Measurements from ENCODE around the gene C20orf141.

GRCh38 chr20:2858591-2858990 lies 43.8 kb downstream of the C20orf141 start:
- TF ChIP-seq CTCF (IDR thresholded peaks at IDR 0.05 in 2 of 3, conservative IDR thresholded peaks at IDR 0.05 in 1 of 3; ENCODE audit: control insufficient read depth in 2 of 3, extremely low read depth in 1 of 3, insufficient read depth in 1 of 3, low read depth in 3 of 3, low read length in 3 of 3) (no peak), BHLHE40 (IDR thresholded peaks at IDR 0.05; ENCODE audit: borderline replicate concordance in 1 of 2, low read depth in 2 of 2, low read length in 1 of 2) (no peak), TARDBP (IDR thresholded peaks at IDR 0.05; ENCODE audit: borderline replicate concordance) (no peak), REST (IDR thresholded peaks at IDR 0.05; ENCODE audit: low read depth, low read length) (no peak), POLR2A (IDR thresholded peaks at IDR 0.05; ENCODE audit: low read depth, low read length) (no peak), ELK1 (IDR thresholded peaks at IDR 0.05; ENCODE audit: low read depth, low read length) (no peak), POLR2AphosphoS5 (IDR thresholded peaks at IDR 0.05; ENCODE audit: low read length) (no peak), JUND (IDR thresholded peaks at IDR 0.05; ENCODE audit: low read depth, low read length) (no peak), FOS (IDR thresholded peaks at IDR 0.05; ENCODE audit: borderline replicate concordance, extremely low read depth, insufficient read length) (no peak), MLLT1 (IDR thresholded peaks at IDR 0.05) (no peak), TAF1 (IDR thresholded peaks at IDR 0.05; ENCODE audit: borderline replicate concordance, low read depth, low read length) (no peak)
